ENCODE data around the gene SFMBT2.
"Not testable (repeated sequence)": the region's sequence is repeated elsewhere in the genome, so short reads cannot be mapped to it uniquely, and the experiment has no call there.

SFMBT2 gene

GRCh38 chr10:7206412-7207100, 204.3 kb downstream of the SFMBT2 start:
- DNase-seq = no peak

- DNase-seq = no peak
Measured at GRCh38 chr10:7205656-7206055, 205.2 kb downstream of the SFMBT2 start.

DNA sequence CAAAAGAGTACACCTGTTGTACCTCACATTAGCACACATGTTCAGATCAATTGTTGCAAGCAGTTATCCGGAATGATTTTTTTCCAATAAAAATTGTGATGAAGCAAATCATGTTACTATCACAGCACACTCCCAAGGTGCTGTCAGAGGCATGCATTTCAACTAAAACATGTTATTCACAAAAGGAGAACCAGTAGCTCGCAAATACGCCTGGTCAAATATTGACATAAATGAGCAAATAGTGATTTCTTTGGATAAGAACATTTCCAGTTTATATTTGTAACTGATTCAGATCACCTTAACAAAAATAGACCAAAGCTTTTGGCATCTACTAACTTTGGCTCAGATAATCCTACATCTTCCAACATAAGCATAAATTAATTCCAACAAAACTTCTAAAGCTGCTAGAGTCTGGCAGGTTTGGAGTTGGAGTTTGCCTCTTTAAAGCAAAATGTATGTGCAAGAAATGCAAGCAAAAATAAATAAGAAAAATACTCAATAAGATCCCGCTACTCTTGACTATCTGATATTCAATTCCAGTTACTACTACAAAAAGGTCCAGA, 208.0 kb downstream of the SFMBT2 start:
- DNase-seq = no peak

- no peak for DNase-seq
Measured at GRCh38 chr10:7199152-7199760, 211.6 kb downstream of the SFMBT2 start.

DNA sequence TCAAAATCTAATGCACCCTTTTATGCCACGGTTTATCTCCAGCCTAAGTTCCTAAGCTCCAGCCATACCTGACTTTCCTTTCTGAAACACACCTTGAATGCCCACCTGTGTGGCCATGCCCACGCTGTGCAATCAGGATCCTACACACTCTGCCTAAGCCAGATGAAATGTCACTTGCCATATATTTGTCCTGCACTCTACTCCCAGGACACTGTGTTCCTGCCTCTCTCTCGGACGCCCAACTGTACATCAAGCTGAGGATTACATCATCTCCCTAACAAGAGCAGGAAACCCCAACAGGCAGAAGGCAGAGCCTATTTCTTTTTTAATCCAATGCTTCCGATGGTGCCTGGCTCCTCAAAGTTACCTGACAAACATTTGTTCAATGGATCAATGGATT, 214.6 kb downstream of the SFMBT2 start:
- DNase-seq = no peak

GRCh38 chr10:7195118-7195517, 215.7 kb downstream of the SFMBT2 start:
- DNase-seq = no peak

- no peak for DNase-seq
Measured at GRCh38 chr10:7194571-7194970, 216.3 kb downstream of the SFMBT2 start.

DNA sequence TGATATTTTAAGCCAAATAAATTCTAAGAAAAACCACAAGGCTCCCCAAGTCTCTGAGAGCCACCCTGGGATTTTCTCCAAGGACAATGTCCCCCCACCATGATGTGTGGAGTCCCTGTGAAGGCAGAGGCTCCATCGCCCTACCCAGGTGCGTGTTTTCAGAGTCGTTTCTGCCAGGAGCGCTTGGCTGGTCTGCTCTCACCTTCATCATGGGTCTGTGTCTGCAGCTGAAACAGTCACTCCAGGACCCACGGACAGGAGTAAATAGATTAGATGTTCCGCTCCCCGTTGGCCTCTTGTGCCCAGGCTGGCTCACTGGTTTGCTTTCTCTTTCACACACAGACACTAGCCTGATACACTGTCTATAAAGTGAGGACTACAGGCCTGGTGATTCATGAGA, 217.5 kb downstream of the SFMBT2 start:
- DNase-seq = no peak

- DNase-seq = peak; percentile 51
Measured at GRCh38 chr10:7192831-7193361, 217.9 kb downstream of the SFMBT2 start.

GRCh38 chr10:7192061-7192460, 218.8 kb downstream of the SFMBT2 start:
- no peak for DNase-seq

GRCh38 chr10:7190772-7191171, 220.1 kb downstream of the SFMBT2 start:
- DNase-seq = not testable (repeated sequence)

GRCh38 chr10:7189909-7190308, 220.9 kb downstream of the SFMBT2 start:
- DNase-seq = no peak

DNA sequence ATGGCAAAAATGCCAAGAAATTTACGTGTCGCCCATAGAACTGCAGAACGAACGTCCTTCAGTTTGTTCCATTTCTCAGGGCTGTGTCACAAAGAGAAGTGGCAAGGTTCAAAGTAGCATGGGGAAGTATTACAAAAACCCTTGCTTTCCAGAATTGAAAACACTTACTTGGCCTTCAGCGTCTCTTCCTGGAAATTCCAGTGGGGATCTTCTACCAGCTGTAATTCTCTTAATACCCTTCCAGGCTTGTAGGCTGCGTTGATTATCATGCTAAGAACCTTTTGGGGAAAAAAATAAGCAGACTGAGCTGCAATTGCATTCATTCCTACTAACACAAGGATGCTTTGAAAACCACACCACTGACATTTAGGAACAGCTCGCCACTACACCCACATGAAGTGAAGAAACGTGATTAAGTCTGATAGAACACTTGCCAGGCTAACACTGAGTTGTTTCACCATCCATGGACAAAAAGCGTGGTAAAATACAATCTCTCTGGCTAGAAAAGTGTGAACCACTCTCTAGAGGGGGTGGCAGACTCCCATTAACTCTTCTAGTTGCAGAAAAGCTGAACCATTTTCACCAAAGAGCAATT, 222.3 kb downstream of the SFMBT2 start:
- DNase-seq = no peak

GRCh38 chr10:7186387-7187018, 224.3 kb downstream of the SFMBT2 start:
- no peak for DNase-seq

DNA sequence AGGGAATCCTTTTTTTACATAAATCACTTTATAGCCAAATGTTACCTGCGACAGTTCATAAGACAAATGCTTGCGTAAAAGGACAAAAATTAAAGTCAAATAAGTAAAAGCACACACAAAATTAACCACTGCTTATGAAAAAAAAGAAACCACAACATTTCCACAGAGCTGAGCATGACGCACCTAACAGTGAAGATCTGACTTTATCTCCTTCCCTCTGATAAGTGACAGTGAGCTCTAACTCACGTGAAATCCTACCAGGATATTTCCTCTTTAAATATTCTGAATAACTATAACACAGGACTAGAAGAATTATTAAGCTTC, 225.5 kb downstream of the SFMBT2 start:
- DNase-seq = no peak

- no peak for DNase-seq
Measured at GRCh38 chr10:7184660-7185366, 226.0 kb downstream of the SFMBT2 start.

DNA sequence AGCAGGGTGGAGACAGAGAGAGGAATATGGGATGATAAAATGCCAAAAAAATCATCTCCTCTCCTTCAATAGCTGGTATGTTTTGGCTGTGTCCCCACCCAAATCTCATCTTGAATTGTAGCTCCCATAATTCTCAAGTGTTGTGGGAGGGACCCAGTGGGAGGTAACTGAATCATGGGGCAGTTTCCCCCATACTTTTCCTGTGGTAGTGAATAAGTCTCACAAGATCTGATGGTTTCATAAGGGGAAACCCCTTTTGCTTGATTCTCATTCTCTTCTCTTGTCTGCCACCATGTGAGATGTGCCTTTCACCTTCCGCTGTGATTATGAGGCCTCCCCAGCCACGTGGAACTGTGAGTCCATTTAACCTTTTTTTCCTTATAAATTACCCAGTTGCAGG, 226.7 kb downstream of the SFMBT2 start:
- not testable (repeated sequence) for DNase-seq

GRCh38 chr10:7182327-7182726, 228.5 kb downstream of the SFMBT2 start:
- DNase-seq = not testable (repeated sequence)

DNA sequence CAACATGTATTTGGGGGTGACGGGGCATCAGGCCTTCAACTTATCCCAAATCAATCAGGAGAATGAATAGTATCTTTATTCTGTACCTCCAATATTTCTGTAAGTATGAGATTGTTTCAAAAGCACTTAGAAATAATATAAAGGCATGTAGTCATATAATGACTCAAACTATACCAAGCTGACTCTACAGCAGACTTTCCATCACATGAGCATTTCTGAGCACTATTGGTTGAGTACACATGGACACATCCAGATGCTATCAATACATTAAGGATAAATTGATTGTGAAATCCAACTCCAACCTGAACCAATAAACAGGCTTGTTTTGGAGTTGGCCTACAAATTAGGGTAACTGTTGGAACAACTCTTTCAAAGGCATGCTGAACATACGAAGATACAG, 229.4 kb downstream of the SFMBT2 start:
- DNase-seq = no peak

DNA sequence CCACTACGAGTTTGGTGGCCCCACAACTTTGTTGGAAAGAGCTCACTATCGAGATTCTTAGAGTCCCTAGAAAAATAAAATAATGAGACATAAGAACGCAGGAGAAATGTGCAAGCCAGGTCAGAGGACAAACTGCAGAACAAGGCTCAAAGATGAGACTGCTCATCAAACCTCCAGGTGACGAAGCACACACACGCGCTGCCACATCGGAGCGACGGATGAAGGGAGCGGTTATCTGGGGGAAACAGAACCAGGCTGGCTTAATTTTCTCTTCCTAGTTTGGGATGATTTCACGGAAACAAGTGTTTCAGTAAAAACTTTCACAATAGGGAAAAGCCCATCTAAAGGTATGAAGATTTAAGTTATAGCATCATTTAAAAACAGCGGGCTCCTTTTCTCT, 231.3 kb downstream of the SFMBT2 start:
- DNase-seq = no peak

- no peak for DNase-seq
Measured at GRCh38 chr10:7173948-7174347, 236.9 kb downstream of the SFMBT2 start.

DNA sequence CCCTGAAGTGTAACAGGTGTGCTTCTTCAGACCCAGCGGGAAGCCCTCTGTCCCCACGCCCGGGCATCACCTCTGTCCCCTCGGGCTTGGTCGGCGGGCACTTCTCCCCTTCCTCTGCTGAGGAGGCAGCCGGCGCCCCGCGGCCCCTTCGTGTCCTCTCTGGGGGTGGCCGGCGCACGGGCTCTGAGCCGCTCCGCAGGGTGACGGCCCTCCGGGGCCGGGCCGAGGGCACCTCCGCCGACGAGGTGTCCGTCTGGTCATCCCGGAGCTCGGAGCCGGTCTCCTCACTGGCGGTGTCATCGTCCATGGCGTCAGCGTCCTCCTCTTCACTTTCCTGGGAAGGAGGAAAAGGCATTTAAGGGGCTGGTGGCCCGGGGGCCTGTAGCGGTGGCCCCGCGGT, 239.0 kb downstream of the SFMBT2 start:
- DNase-seq = no peak
